ENCODE results near the gene DHRS4.

- no peak for TF ChIP-seq CTCF (IDR thresholded peaks at IDR 0.05)
- TF ChIP-seq POLR2A (IDR thresholded peaks at IDR 0.05): no peak
These were observed 27.0 kb upstream of the DHRS4 start for GRCh38 chr14:23926543-23926942.

Measured in heart left ventricle (tissue), 13 donors.